Activated naive CD4-positive, alpha-beta T cell (primary cell): ENCODE data around the gene GNA15.

ENCODE experiments used
- DNase-seq, 4 experiments: peaks; one replicate each; lab custom pipeline; 2025; lab: John Stamatoyannopoulos, UW

GNA15 gene

GRCh38 chr19:3106509-3107141, 29.2 kb upstream of the GNA15 start:
- DNase-seq, result no peak

GRCh38 chr19:3107658-3108057, 28.2 kb upstream of the GNA15 start:
- DNase-seq, result no peak

- DNase-seq, result peak in 3 of 4 experiments; percentile 35 to 58 (median 38)
Observed at GRCh38 chr19:3108775-3109174, 27.1 kb upstream of the GNA15 start.

- no peak for DNase-seq
Observed at GRCh38 chr19:3109491-3109890, 26.3 kb upstream of the GNA15 start.

GRCh38 chr19:3110126-3110825, 25.6 kb upstream of the GNA15 start:
- DNase-seq, result no peak

GRCh38 chr19:3111586-3112247, 24.1 kb upstream of the GNA15 start:
- DNase-seq, result no peak

GRCh38 chr19:3112375-3113099, 23.3 kb upstream of the GNA15 start:
- DNase-seq, result no peak

GRCh38 chr19:3113100-3114017, 22.5 kb upstream of the GNA15 start:
- no peak for DNase-seq

GRCh38 chr19:3114018-3114726, 21.7 kb upstream of the GNA15 start:
- no peak for DNase-seq

- no peak for DNase-seq
Observed at GRCh38 chr19:3114811-3115210, 21.0 kb upstream of the GNA15 start.

- DNase-seq, result no peak
Observed at GRCh38 chr19:3115411-3115810, 20.4 kb upstream of the GNA15 start.

- DNase-seq, result no peak
Observed at GRCh38 chr19:3115916-3116602, 19.8 kb upstream of the GNA15 start.

GRCh38 chr19:3116621-3117020, 19.2 kb upstream of the GNA15 start:
- no peak for DNase-seq

- DNase-seq, result no peak
Observed at GRCh38 chr19:3117716-3118115, 18.1 kb upstream of the GNA15 start.

GRCh38 chr19:3118232-3119070, 17.4 kb upstream of the GNA15 start:
- no peak for DNase-seq

- no peak for DNase-seq
Observed at GRCh38 chr19:3119071-3119595, 16.7 kb upstream of the GNA15 start.

GRCh38 chr19:3119693-3120380, 16.0 kb upstream of the GNA15 start:
- no peak for DNase-seq

- no peak for DNase-seq
Observed at GRCh38 chr19:3120611-3121276, 15.1 kb upstream of the GNA15 start.
